Endothelial cell of umbilical vein (primary cell): ENCODE data around the gene RAPGEF3.

Source experiments
- EZH2 ChIP-seq: IDR thresholded peaks from 2 replicates; pipeline ENCODE4 v1.6.1; 2012; ENCODE audit warnings: borderline replicate concordance, low read depth, mild to moderate bottlenecking, moderate library complexity, low read length, inconsistent platforms; ENCODE audit not compliant: severe bottlenecking
- FOS ChIP-seq: IDR thresholded peaks from 2 replicates; pipeline ENCODE4 v1.6.1; 2011; ENCODE audit warnings: mild to moderate bottlenecking, low read length, moderate library complexity, borderline replicate concordance; ENCODE audit not compliant: insufficient read depth
- JUN ChIP-seq: IDR thresholded peaks from 2 replicates; pipeline ENCODE4 v1.6.1; 2011; ENCODE audit warnings: borderline replicate concordance, low read depth; ENCODE audit not compliant: insufficient read length, insufficient read depth
- POLR2A ChIP-seq: IDR thresholded peaks from 2 replicates; pipeline ENCODE4 v1.6.1; 2012; ENCODE audit warnings: low read depth, mild to moderate bottlenecking, control low read depth, low read length
- POLR2AphosphoS5 ChIP-seq: IDR thresholded peaks from 2 replicates; pipeline ENCODE4 v1.6.1; 2012; ENCODE audit warnings: low read depth, mild to moderate bottlenecking, control low read depth, low read length, moderate library complexity; ENCODE audit not compliant: insufficient read depth
- TF ChIP-seq, protein P1 (sequence below), 2 donors: IDR thresholded peaks; 1 replicate in 1 of 2; 2 replicates in 1 of 2; pipeline ENCODE4 v1.5.1; 2011; ENCODE audit warnings: low read length in 2 of 2, mild to moderate bottlenecking in 2 of 2, moderate library complexity in 2 of 2, control low read depth in 1 of 2, inconsistent platforms in 1 of 2, low read depth in 1 of 2; ENCODE audit not compliant: insufficient read depth in 1 of 2; ENCODE audit errors: extremely low read depth in 1 of 2
- TF ChIP-seq, protein P2 (sequence below): IDR thresholded peaks from 2 replicates; pipeline ENCODE4 v1.6.1; 2011; ENCODE audit not compliant: insufficient read depth, insufficient read length

- TF ChIP-seq, protein P1, sequence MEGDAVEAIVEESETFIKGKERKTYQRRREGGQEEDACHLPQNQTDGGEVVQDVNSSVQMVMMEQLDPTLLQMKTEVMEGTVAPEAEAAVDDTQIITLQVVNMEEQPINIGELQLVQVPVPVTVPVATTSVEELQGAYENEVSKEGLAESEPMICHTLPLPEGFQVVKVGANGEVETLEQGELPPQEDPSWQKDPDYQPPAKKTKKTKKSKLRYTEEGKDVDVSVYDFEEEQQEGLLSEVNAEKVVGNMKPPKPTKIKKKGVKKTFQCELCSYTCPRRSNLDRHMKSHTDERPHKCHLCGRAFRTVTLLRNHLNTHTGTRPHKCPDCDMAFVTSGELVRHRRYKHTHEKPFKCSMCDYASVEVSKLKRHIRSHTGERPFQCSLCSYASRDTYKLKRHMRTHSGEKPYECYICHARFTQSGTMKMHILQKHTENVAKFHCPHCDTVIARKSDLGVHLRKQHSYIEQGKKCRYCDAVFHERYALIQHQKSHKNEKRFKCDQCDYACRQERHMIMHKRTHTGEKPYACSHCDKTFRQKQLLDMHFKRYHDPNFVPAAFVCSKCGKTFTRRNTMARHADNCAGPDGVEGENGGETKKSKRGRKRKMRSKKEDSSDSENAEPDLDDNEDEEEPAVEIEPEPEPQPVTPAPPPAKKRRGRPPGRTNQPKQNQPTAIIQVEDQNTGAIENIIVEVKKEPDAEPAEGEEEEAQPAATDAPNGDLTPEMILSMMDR (IDR thresholded peaks at IDR 0.05; ENCODE audit: extremely low read depth in 1 of 2, insufficient read depth in 1 of 2, low read depth in 1 of 2, low read length in 2 of 2): no peak
- TF ChIP-seq EZH2: no peak
- TF ChIP-seq POLR2A: no peak
- no peak for TF ChIP-seq POLR2AphosphoS5
- no peak for TF ChIP-seq JUN
- TF ChIP-seq, protein P2, sequence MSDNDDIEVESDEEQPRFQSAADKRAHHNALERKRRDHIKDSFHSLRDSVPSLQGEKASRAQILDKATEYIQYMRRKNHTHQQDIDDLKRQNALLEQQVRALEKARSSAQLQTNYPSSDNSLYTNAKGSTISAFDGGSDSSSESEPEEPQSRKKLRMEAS: no peak
- no peak for TF ChIP-seq FOS
These were observed 34.5 kb upstream of the RAPGEF3 start for GRCh38 chr12:47793015-47793681.
